GM21717 (cell line): ENCODE measurements around the gene TRHDE.
"Not testable (repeated sequence)": the region's sequence is repeated elsewhere in the genome, so short reads cannot be mapped to it uniquely, and the experiment has no call there.

Source experiments
- ATAC-seq: cut with Tn5 transposase; IDR thresholded peaks from one replicate; pipeline ENCODE4 v1.9.1; 2021; ENCODE audit warnings: mild to moderate bottlenecking, moderate library complexity; ENCODE audit not compliant: unreplicated experiment

Gene TRHDE

DNA sequence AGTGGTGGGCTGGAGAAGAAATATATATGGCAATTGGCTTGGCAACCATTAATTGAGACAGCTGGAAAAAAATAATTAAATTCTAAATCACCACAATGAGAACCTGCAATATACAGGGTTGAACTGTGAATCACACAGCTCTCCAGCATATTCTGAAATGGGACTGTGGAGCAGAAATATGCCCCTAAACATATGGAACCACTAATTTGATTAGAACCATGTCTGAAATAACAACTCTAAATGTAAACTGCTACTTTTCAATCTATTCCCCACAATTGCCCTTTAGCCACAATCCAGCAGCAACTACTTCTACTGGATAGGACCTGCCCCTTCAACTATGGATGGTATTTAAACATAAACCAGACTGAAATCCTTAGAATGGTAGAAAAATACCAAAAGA lies 330.4 kb downstream of the TRHDE start:
- no peak for ATAC-seq

DNA sequence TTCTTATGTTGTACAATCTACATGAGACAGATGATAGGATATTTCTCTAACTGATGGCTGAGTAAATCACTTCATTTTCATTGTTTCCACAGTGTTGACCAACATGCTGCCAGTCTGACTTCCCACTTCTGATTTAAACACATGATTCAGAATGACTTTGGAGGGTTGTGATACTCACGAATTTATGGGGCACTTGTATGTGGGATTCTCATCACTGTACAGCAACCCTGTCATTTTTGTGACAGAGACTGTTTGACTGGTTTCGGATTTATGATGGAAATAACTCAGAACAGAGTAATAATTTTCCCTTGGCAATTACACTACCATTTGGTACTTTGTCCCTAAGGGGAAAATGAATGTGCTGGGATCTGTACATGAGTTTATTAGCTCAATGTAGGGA lies 333.8 kb downstream of the TRHDE start:
- no peak for ATAC-seq

DNA sequence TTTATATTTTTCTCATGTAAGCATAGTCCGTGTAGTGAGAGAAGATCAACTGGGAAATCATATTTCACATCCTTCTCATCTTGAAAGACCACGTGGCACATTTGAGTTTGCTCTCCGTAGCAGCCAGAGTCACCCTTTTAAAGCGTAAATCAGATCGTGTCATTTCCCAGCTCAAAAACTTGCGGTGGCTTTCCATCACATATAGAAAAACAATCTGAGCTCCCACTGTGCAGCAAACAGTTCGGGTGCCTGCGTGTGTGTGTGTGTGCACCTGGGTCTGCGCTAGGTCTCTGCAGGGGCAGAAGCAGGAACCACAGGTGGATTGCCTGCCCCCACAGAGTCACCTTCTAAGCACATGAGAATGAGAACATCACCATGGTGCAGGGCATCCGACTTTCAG lies 338.2 kb downstream of the TRHDE start:
- ATAC-seq, result no peak

DNA sequence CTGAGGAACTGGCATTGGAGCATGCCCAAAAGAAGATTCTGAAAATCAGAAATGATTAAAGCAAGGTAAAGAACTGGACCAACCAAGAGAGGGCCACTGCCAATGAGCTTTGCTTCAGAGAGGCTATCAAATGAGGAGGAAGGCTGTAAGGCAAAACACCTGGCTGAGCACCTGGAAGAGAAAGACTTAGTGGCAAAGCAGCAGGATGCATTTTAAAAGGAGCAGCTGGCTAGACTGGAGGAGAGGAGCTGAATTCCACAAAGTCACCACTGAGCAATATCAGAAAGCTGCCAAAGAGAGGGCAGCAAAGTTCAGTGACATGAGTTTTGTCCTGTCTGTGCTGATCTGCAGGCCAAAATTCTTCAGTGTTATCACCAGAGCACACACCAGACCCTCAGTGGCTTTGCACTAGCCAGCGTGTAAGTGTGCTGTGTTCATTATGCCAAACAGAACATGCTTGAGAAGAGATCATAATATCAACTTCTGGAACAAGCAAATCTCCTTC lies 338.7 kb downstream of the TRHDE start:
- no peak for ATAC-seq

DNA sequence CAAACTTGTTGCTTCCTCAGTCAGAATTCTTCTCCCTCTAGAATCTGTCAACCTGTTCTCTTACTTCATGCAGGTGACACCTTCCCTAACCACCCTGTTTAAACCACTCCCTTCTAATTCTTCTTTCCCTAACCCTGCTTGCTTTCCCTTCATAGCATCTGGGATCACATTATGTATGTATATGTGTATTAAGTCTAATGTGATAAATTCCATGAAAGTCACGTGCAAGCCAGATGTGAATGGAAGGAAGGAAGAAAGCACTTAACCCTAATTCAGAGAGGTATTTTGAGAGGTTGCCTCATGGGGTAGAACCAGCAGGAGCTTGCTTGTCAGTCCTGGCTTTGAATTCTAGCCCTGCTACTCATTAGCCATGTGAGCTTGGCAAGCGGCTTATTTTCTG lies 340.0 kb downstream of the TRHDE start:
- no peak for ATAC-seq

DNA sequence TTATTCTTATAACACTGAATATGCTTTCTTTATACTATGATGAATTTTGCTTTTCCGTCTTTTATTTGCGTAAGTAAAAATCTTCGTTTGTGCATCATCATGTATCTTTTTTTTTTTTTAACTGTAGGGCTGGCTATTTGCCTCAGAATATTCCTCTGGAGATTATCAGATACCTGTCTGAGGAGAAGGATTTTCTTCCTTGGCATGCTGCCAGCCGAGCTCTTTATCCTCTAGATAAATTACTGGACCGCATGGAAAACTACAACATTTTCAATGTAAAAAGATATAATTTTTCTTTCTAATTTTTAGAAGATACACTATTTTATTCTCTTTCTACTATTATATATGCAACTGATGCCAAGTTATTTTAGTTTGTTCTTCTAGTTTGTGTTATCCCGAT lies 346.6 kb downstream of the TRHDE start:
- no peak for ATAC-seq

DNA sequence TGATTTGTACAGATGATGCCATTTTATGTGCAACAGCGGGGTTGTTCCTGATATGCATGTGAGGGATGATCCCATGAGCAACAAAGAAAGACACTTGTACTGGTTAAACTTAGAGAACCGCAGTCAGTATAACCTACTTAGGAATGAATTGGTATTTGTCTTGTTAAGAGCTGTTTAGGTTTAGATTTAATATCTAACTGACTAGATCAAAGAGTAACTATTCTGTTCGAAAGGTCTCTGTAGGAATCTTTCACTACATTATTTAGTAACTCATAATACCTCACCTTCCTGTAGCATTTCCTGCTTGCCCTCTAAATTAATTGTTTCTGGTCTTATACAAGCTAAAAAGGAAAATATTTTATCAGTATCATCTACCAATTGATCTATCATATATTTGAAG lies 350.4 kb downstream of the TRHDE start:
- ATAC-seq, result no peak

DNA sequence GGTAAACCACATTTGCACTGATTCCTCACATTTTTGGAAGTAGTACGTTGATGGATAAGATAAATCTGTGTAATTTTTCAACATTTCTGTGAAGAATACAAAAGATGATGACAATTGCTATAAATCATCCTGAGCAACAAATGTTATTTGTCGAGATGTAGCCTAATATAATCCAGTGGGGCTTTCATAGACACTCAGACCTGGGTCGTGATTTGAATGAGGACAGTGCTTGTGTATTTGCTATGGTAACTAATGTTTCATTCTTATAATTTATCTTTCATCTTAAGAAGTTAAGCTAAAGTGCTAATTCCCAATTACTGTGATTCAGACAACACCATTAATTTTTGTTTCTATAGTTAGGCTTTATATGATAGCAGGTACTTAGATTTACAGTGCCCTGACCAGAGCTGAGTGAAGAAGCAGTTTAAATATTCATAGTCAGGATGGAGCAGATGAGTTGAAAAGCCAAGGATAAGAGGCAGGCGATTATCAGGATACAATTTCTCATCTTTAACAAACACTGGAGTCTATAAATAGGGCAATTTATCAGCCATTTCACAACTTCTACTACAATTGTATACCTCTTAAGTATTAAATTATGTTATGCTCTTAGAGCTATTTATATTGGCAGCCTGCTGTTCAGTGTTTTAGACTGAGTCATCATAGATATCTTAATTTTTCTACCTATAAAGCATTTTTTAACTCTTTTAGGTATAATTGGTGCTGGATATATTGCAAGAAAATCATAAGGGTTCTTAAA lies 359.9 kb downstream of the TRHDE start:
- ATAC-seq, result no peak

DNA sequence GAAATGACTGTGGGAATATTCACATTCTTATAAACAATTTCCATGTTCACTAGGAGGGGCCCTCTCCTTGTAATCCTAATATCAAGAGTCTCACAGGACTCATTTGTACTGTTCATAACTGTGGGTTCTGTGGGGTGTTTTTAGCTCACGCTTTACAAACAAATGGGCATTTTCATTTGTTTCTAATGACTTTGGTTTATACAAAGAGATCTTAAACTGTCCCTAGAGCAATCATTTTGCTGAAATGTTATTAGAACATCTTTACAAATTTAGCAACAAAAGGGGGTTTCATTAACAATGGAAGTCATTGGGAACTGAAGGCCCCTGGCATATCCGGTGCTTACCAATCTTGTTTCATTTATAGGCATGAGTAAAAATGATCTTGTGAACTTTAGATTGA lies 370.5 kb downstream of the TRHDE start:
- no peak for ATAC-seq

DNA sequence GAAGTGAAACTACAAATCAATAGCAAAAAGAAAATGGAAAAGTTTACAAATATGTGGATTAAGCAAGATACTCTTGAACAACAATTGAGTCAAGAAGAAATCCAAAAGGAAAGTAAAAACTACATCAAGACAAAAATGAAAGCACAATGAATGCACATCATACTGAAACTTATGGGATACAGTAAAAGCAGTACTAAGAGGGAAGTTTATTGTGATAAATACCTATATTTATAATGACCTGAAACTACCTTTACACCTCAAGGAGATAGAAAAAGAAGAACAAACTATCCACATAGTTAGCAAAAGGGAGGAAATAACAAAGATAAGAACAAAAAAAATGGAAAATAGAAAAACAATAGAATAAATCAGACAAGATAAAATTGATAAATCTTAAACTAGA lies 375.0 kb downstream of the TRHDE start:
- no peak for ATAC-seq

DNA sequence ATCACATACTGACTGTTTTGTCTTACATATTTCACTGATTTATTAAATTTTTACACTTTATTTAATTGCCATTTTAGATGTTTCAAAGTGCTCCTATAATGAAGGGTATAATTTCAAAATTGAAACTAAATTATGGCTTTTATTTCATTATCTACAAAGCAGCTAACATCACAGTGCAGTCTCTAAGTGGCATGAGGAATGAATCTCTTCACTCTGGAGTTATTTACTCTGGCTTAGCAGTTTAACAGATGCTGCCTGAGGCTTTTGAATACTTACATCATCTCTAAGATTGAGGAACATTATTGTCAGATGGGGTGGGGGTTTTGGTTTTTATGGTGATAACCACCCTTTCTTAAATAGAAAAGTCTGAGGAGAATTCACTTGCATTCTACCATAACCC lies 386.4 kb downstream of the TRHDE start:
- no peak for ATAC-seq

DNA sequence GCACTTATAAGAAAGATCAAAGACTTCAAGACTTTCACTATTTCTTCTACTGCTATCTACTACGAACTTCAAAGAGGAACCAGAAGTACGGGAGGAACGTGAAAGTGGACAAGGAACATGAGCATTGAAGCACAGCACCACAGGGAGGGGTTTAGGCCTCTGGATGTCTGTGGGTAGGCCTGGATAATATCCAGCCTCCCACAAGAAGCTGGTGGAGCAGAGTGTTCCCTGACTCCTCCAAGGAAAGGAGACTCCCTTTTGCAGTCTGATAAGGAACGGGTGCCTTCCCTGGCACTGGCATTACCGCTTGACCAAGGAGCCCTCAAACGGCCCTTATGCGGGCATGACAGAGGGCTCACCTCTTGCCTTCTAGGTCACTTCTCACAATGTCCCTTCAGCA lies 388.0 kb downstream of the TRHDE start:
- ATAC-seq, result not testable (repeated sequence)

DNA sequence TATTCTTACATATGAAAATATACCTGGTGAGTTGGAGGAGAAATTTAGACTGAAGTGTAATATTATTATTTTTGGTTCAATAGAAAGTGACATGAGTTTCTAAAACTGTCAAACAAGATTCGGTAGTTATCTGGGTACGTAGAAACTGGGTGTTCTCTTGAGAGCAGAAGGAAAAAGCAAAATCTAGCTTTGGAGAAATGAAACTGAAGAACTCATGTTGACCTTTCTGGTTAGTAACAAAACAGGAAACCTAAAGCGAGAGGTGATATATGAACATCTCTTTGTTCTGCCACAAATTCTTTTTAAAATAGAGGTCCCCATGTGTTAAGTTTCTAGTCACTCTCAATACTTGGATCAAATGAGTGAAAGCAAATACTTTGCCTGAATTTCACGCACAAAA lies 401.7 kb downstream of the TRHDE start:
- ATAC-seq, result no peak

DNA sequence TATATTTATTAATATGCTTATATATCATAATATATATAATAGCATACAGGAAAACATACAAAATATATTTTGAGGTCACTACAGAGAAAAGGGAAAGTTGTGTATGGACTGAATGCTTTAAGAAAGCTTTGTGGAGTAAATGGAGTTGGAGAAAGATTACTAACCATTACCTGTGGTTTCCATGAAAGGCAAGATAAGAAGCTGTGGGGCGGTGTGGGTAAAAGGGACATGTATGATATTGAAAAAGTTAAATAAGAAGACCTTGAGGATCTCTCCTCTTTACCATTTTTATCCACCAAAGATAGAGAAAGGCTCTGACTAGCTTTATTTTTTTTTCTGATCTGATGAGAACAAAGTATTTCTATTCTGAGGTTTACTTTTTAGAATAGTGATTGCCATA lies 404.4 kb downstream of the TRHDE start:
- ATAC-seq, result no peak

DNA sequence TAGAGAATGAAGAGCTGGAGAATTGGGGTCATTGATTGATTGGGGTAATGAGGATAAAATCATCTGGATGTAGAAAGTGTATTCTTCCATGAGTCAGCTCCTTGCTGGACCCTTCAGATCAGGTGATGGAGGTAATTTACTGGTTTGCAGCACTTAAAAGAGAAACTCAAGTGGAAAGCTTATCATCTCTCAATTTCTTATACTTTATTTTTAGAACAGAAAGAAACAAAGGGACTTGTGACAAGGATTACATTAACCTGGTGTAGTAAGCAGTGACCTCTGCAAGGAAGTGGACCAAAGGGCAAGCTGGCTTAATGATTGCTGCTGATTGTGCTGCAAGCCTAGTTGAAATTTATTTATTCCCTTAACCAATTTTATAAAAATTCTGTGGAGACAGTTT lies 405.0 kb downstream of the TRHDE start:
- no peak for ATAC-seq

DNA sequence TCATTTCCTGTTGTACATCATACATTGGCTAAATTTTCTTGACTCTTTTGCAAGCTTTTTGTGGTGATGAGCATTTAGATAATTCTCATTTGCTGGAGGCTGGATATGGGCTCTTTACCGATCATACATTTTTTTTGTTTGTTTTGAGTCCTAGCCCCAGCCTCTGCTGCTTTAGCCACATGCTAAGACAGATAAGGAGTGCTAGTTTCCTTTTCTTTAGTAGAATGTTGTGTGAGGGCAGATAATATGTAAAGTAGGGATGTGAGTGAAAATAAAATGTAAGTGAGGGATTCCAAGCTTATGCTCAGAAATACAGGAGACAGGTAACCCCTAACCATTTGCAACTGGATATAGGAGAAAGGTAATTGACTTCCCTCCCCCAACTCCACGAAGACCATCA lies 405.7 kb downstream of the TRHDE start:
- ATAC-seq, result no peak

DNA sequence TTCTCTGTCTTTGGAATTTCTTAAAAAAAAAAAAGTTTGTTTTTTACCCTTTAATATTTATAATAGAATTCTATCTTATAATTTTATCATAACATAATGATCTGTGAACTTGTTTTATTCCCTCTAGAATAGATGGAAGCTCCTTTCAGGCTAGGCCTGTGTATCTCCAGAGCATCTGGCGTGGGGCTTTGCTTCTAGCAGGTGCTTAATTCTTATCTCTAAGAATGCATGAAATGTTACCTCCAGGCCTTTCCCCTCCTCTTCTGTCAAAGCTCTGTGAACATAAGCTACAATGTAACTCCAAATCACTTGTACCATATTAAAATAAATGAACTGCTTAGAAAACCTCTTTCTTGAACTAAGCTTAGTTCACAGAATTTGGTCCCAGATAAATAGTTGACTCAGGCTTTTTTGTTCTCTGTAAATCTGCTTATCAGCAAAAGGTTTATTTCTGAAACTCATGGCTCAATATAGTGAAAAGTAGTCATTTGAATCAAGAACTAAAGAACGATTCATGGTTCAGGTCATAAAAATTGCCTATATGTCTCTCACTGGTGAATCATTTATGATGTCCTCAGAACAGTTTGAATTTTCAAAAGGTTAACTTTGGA lies 407.1 kb downstream of the TRHDE start:
- no peak for ATAC-seq

DNA sequence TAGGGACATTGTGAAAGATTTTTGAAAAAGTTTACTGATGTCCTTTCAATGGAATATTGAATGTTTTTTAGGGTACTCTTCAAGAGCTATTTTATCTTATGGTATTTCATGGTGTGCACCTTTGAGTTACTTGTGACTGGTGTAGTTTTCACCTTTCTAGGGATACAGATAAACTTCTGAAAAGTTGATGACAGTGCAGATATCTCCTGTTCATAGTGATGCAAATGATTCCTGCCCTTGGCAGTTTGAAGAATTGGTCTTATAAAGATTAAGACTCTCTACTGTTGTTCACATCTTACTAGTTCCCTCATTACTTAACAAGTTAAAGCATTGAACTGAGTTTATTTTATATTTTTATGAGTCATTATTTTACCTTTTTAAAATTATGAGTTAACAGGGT lies 408.9 kb downstream of the TRHDE start:
- ATAC-seq, result no peak

DNA sequence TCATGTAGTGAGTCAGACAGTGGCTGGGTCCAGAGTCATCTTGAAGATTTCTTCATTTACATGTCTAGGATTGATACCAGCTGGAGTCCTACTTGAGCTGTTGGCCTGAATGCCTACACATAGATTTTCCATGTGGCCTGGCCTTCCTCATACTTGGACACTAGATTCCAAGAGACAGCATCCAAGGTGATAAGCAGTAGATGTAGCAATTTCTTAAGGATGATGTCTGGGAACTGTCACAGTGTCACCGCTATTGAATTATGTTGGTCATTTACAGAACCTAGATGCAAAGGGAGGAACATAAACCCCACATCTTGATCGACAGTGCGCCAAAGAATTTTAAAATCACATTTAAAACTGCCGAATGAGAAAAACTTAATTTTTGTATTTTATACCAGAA lies 412.3 kb downstream of the TRHDE start:
- no peak for ATAC-seq

DNA sequence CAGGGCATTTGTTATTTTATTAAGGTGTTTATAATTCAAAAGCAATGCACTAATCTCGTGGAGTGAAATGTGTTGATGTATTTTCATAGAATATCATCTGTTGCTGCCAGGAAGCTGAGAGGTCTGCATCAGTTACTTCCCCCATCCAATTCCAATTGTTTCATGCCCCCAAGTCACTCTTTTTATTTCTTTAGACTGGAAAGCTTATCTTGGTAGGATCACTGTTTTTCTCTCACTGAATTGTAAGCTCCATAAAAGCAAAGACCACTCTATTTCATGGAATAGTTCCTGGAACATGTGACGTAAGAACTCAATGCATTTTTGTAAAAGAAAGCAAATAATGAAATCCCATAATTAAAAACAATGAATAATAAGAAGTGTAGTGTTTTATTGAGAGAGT lies 420.2 kb downstream of the TRHDE start:
- ATAC-seq, result no peak

DNA sequence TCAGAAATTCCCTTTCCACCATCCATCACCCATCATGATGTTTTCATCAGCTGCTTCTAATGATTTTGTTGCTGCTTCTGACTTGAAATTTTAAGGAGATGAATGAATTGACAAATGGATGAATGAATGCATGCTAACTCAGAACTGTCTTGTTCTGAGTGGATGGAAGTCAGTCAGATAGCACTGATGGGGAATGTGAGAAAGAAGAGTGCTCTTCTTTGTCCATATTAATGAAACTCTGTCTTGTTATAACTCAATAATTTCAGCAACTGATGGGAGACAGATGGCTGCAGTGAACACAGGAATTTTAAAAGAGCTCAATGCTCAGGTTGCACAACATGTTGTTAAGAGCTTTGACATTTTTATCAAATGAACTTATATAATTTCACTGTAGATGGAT lies 422.0 kb downstream of the TRHDE start:
- ATAC-seq, result no peak

DNA sequence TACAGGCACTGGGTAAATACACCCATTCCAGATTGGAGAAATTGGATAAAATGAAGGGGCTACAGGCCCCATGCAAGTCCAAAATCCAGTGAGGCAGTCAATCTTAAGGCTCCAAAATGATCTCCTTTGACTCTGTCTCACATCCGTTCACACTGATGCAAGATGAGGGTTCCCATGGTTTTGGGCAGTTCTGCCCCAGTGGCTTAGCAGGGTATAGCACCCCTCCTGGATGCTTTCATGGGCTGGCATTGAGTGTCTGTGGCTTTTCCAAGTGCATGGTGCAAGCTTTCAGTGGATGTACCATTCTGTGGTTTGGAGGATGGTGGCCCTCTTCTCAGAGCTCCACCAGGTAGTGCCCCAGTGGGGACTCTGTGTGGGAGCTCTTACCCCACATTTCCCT lies 427.2 kb downstream of the TRHDE start:
- ATAC-seq, result no peak

DNA sequence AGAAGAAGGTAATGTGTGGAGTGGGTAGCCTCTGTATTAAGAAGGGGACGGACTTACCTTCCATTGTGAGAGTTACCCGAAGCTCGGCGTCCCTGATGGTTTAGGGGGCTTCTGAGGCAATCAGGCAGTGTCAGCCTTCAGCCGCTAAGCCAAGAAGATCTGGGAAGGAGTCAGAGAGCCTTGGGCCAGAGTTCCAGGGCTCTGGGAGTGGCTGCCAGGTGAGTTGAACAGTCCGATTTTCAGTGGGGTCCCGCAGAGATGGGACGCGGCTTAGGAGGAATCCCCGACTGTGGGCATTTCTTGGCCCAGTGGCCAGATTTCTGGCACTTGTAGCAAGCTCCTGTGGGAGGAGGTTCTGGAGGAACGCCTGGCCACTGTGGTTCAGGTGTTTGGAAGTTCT lies 439.9 kb downstream of the TRHDE start:
- not testable (repeated sequence) for ATAC-seq
